Stimulated activated CD4-positive, alpha-beta T cell treated with anti-CD3 and anti-CD28 coated beads, Interleukin-1b, Interleukin-23, amount 100 ng/mL, for 24 hours (primary cell): ENCODE measurements around the gene TEC.

Source experiments
- DNase-seq, 4 experiments: peaks; one replicate each; pipeline ENCODE4 v3.0.0-alpha.2; 2020; ENCODE audit warnings: low read depth in 4 of 4, low spot score in 1 of 4

Gene TEC

GRCh38 chr4:48085821-48086589 lies 183.6 kb downstream of the TEC start:
- no peak for DNase-seq
